ENCODE measurements around the gene SAXO1.

Gene SAXO1

GRCh38 chr9:19033015-19033414, at the start of gene SAXO1:
TSS of gene SAXO1 (minus strand) at chr9:19033209. CDS start at chr9:19032908, 301 bp downstream.
- no peak for TF ChIP-seq CTCF (IDR thresholded peaks at IDR 0.05; ENCODE audit: control extremely low read depth, extremely low read depth, low read depth, missing control alignments)
- no peak for DNase-seq (ENCODE audit: extremely low spot score)
- ChIA-PET CTCF (interaction anchor here (1.2 to 2.3 kb wide), 4 partner anchors 16 to 779 kb away, joined by 3 to 8 read pairs (median 7); partner anchors contain the start of gene RRAGA), POLR2A (no interaction called here)

GRCh38 chr9:19074836-19075235, 41.8 kb upstream of the SAXO1 start:
- CTCF ChIA-PET: interaction anchor here (1.5 to 1.6 kb wide), 2 partner anchors 10 to 12 kb away, joined by 3 to 4 read pairs; no protein-coding TSS in a partner anchor
- POLR2A ChIA-PET: no interaction called here
- DNase-seq (ENCODE audit: extremely low spot score): no peak
- no peak for TF ChIP-seq CTCF (IDR thresholded peaks at IDR 0.05; ENCODE audit: control extremely low read depth, extremely low read depth, low read depth, missing control alignments)

GRCh38 chr9:19074229-19074628, 41.2 kb upstream of the SAXO1 start:
- DNase-seq (ENCODE audit: extremely low spot score): no peak
- POLR2A ChIA-PET: no interaction called here
- CTCF ChIA-PET: interaction anchor here (1.2 to 1.6 kb wide), 4 partner anchors 8 to 391 kb away, joined by 3 to 4 read pairs (median 4); no protein-coding TSS in a partner anchor
- TF ChIP-seq CTCF (IDR thresholded peaks at IDR 0.05; ENCODE audit: control extremely low read depth, extremely low read depth, low read depth, missing control alignments): no peak

- POLR2A ChIA-PET: interaction anchor here (0.7 kb wide), 1 partner anchor 184 kb away, joined by 3 read pairs; no protein-coding TSS in a partner anchor
- DNase-seq (ENCODE audit: extremely low spot score): no peak
- CTCF ChIA-PET: no interaction called here
- no peak for TF ChIP-seq CTCF (IDR thresholded peaks at IDR 0.05; ENCODE audit: control extremely low read depth, extremely low read depth, low read depth, missing control alignments)
Observed at GRCh38 chr9:19057033-19057432, 24.0 kb upstream of the SAXO1 start.

- DNase-seq (ENCODE audit: extremely low spot score): no peak
- ChIA-PET CTCF (interaction anchor here (1.0 to 4.9 kb wide), 7 partner anchors 11 to 413 kb away, joined by 3 to 28 read pairs (median 4); no protein-coding TSS in a partner anchor), POLR2A (interaction anchor here (1.5 kb wide), 1 partner anchor 329 kb away, joined by 3 read pairs; the partner anchor contains the start of gene RPS6)
- no peak for TF ChIP-seq CTCF (IDR thresholded peaks at IDR 0.05; ENCODE audit: control extremely low read depth, extremely low read depth, low read depth, missing control alignments)
Observed at GRCh38 chr9:19050637-19051591, 17.9 kb upstream of the SAXO1 start.

- no peak for TF ChIP-seq CTCF (IDR thresholded peaks at IDR 0.05; ENCODE audit: control extremely low read depth, extremely low read depth, low read depth, missing control alignments)
- ChIA-PET CTCF (interaction anchor here (1.0 to 4.9 kb wide), 8 partner anchors 12 to 414 kb away, joined by 3 to 28 read pairs (median 5); no protein-coding TSS in a partner anchor), POLR2A (interaction anchor here (1.5 kb wide), 1 partner anchor 330 kb away, joined by 3 read pairs; the partner anchor contains the start of gene RPS6)
- DNase-seq (ENCODE audit: extremely low spot score): no peak
Observed at GRCh38 chr9:19049917-19050636, 17.1 kb upstream of the SAXO1 start.
